Glomerular endothelial cell (primary cell): ENCODE data around the gene MEGF8. TPM values are rescaled to one million over a fixed set of nuclear protein-coding genes. Genes with fewer than 3 reads are reported as not detected.

Experiments used
- DNase-seq: peaks from one replicate; pipeline ENCODE4 v3.0.0-alpha.2; 2011; ENCODE audit warnings: low read depth, low spot score; ENCODE audit errors: extremely low read depth
- total RNA-seq: library from RNA; depleted of rRNA; stranded (reverse); fragments of >200 nt; gene quantifications from 2 replicates; pipeline ENCODE4 v1.2.3, GENCODE V29; 2015

MEGF8 gene
- total RNA-seq, 1 donor from 2014 or later = 81.6 TPM

- no peak for DNase-seq
Measured at GRCh38 chr19:42306646-42307045, 18.8 kb upstream of the MEGF8 start.

- no peak for DNase-seq
Measured at GRCh38 chr19:42309686-42310085, 15.7 kb upstream of the MEGF8 start.

- no peak for DNase-seq
Measured at GRCh38 chr19:42311657-42312056, 13.8 kb upstream of the MEGF8 start.

GRCh38 chr19:42312370-42312769, 13.1 kb upstream of the MEGF8 start:
- no peak for DNase-seq

- no peak for DNase-seq
Measured at GRCh38 chr19:42313096-42313839, 12.2 kb upstream of the MEGF8 start, which contains the start of gene TMEM145. Gene TMEM145 (plus strand): TSS chr19:42313309. CDS start chr19:42313377, 68 bp downstream.

- no peak for DNase-seq
Measured at GRCh38 chr19:42313840-42314755, 11.3 kb upstream of the MEGF8 start.

GRCh38 chr19:42315024-42315423, 10.4 kb upstream of the MEGF8 start:
- DNase-seq = no peak

- no peak for DNase-seq
Measured at GRCh38 chr19:42316223-42317211, 8.9 kb upstream of the MEGF8 start.

- no peak for DNase-seq
Measured at GRCh38 chr19:42317535-42317934, 7.9 kb upstream of the MEGF8 start.

GRCh38 chr19:42322305-42322704, 3.1 kb upstream of the MEGF8 start:
- DNase-seq = no peak

GRCh38 chr19:42323473-42323851, 2.0 kb upstream of the MEGF8 start:
- DNase-seq = no peak

- no peak for DNase-seq
Measured at GRCh38 chr19:42323852-42324654, 1.4 kb upstream of the MEGF8 start.

GRCh38 chr19:42324655-42325307, 654 bp upstream of the MEGF8 start:
- no peak for DNase-seq

- no peak for DNase-seq
Measured at GRCh38 chr19:42325896-42326771, 699 bp downstream of the MEGF8 start.

- DNase-seq = no peak
Measured at GRCh38 chr19:42326969-42327368, 1.5 kb downstream of the MEGF8 start.

- DNase-seq = no peak
Measured at GRCh38 chr19:42327381-42327780, 1.9 kb downstream of the MEGF8 start.

GRCh38 chr19:42328106-42328505, 2.7 kb downstream of the MEGF8 start:
- DNase-seq = no peak

- no peak for DNase-seq
Measured at GRCh38 chr19:42328854-42329253, 3.4 kb downstream of the MEGF8 start.
